Right lobe of liver (tissue), 4 donors: ENCODE data around the gene ZEB1.

Experiments used
- CTCF ChIP-seq, 4 donors: fragments of 200-600 bp in 3 of 4; fragments of 450-650 bp in 1 of 4; IDR thresholded peaks; one replicate each; pipeline versions ENCODE4 v1.5.1 to v1.8.0; 2016 to 2022; ENCODE audit warnings: antibody characterized with exemption in 4 of 4, mild to moderate bottlenecking in 2 of 4
- POLR2A ChIP-seq: fragments of 450-650 bp; IDR thresholded peaks from one replicate; pipeline ENCODE4 v1.6.1; 2017; ENCODE audit warnings: antibody characterized with exemption, mild to moderate bottlenecking
- donor health status: DM: no; HTN: no; CAD: no.
- donor health status: DM: no; HTN: no; CAD: no.
- donor health status: DM: no; HTN: yes; CAD: no.

GRCh38 chr10:31278279-31278941, 40.6 kb upstream of the ZEB1 start:
- no peak for TF ChIP-seq CTCF (IDR thresholded peaks at IDR 0.05)
- no peak for TF ChIP-seq POLR2A
